OCI-LY7 (cell line): Measurements from ENCODE around the gene MIB1. TPM values are rescaled to one million over a fixed set of nuclear protein-coding genes. Genes with fewer than 3 reads are reported as not detected.

Experiments used
- BruUV-seq: library from RNA; stranded (reverse); fragments of 400-500 nt; replicated peaks from 2 replicates; lab custom pipeline; 2021; lab: Mats Ljungman, UMichigan
- CTCF ChIA-PET: fragments of 300-600 bp; sonication (Branson Sonifier 250); formaldehyde crosslinking; loops from one replicate; lab custom pipeline; 2022; ENCODE audit warnings: antibody characterized with exemption; ENCODE audit not compliant: unreplicated experiment; lab: Charles Lee
- POLR2A ChIA-PET: fragments of 300-600 bp; sonication (Branson Sonifier 250); formaldehyde crosslinking; loops from one replicate; lab custom pipeline; 2022; ENCODE audit warnings: antibody characterized with exemption; lab: Charles Lee
- DNase-seq: peaks from one replicate; pipeline ENCODE4 v3.0.0-alpha.2; 2015; ENCODE audit warnings: low spot score
- H2AFZ ChIP-seq: fragments of 200-600 bp; sonication (generic), shearing (Covaris generic); 2 replicates; pipeline ENCODE4 v1.6.1; 2014; ENCODE audit warnings: mild to moderate bottlenecking, antibody characterized with exemption, low read length, moderate library complexity
- H3K27ac ChIP-seq: fragments of 200-600 bp; sonication (generic); 2 replicates; pipeline ENCODE4 v1.5.1; 2014; ENCODE audit warnings: mixed run types, low read depth, mild to moderate bottlenecking, moderate library complexity, low read length, inconsistent platforms; ENCODE audit not compliant: poor library complexity, severe bottlenecking
- H3K36me3 ChIP-seq: fragments of 200-600 bp; sonication (generic); 2 replicates; pipeline ENCODE4 v1.6.1; 2014; ENCODE audit warnings: mild to moderate bottlenecking, antibody characterized with exemption, low read length, moderate library complexity, mixed read lengths; ENCODE audit not compliant: insufficient read depth
- H3K4me1 ChIP-seq: fragments of 200-600 bp; sonication (generic); 2 replicates; pipeline ENCODE4 v1.5.1; 2014; ENCODE audit warnings: mild to moderate bottlenecking, low read length; ENCODE audit not compliant: insufficient read depth, poor library complexity, severe bottlenecking
- H3K4me2 ChIP-seq: fragments of 200-600 bp; sonication (generic); 2 replicates; pipeline ENCODE4 v1.6.1; 2014; ENCODE audit warnings: mild to moderate bottlenecking, low read length
- H3K4me3 ChIP-seq: fragments of 200-600 bp; sonication (generic); 2 replicates; pipeline ENCODE4 v1.5.1; 2014; ENCODE audit warnings: mild to moderate bottlenecking, low read depth, low read length; ENCODE audit not compliant: poor library complexity, severe bottlenecking
- H3K79me2 ChIP-seq: fragments of 200-600 bp; sonication (generic); 2 replicates; pipeline ENCODE4 v1.6.1; 2016; ENCODE audit warnings: low read depth, mild to moderate bottlenecking, low read length, moderate library complexity, mixed read lengths; ENCODE audit not compliant: insufficient read depth
- H3K9me2 ChIP-seq: fragments of 200-600 bp; sonication (generic); 2 replicates; pipeline ENCODE4 v1.6.1; 2016; ENCODE audit warnings: mild to moderate bottlenecking, low read length, mixed read lengths; ENCODE audit not compliant: insufficient read depth
- H3K9me3 ChIP-seq: fragments of 200-600 bp; sonication (generic); 2 replicates; pipeline ENCODE4 v1.6.1; 2014; ENCODE audit warnings: mild to moderate bottlenecking, mixed run types, low read length, mixed read lengths
- H4K20me1 ChIP-seq: fragments of 200-600 bp; sonication (generic); 2 replicates; pipeline ENCODE4 v1.6.1; 2014; ENCODE audit warnings: mild to moderate bottlenecking, antibody characterized with exemption, low read length, moderate library complexity, mixed read lengths; ENCODE audit not compliant: insufficient read depth
- CTCF ChIP-seq: fragments of 200-600 bp; sonication (generic); conservative IDR thresholded peaks from 2 replicates; pipeline ENCODE4 v1.5.1; 2014; ENCODE audit warnings: mild to moderate bottlenecking, antibody characterized with exemption, low read length, moderate library complexity, mixed read lengths
- EZH2phosphoT487 ChIP-seq: fragments of 200-600 bp; sonication (generic); IDR thresholded peaks from 2 replicates; pipeline ENCODE4 v1.6.1; 2018; ENCODE audit warnings: low read depth, borderline replicate concordance, mild to moderate bottlenecking, mixed run types, antibody characterized with exemption, low read length, moderate library complexity, mixed read lengths
- intact Hi-C: fragments of 100-400 bp; cut with micrococcal nuclease; formaldehyde crosslinking; loops from one replicate; pipeline ENCODE4 v1.10.0; 2022; ENCODE audit not compliant: unreplicated experiment
- total RNA-seq, 2 experiments: library from RNA; depleted of rRNA in 1 of 2; stranded (reverse); fragments of >200 nt in 1 of 2; shearing (Covaris generic) in 1 of 2; gene quantifications; 2 replicates each; pipeline ENCODE4 v1.2.3, GENCODE V29; 2014 to 2022

The MIB1 gene
- total RNA-seq, 2 experiments from 2014 or later = 40.5 to 81.6 TPM

- H2AFZ ChIP-seq = no peak overlapping the region
- H4K20me1 ChIP-seq = no peaks in the 10 kb centered on the region
- H3K4me1 ChIP-seq = no peaks in the 10 kb centered on the region
- H3K79me2 ChIP-seq = no peaks in the 10 kb centered on the region
- POLR2A ChIA-PET = interaction anchor here (0.6 to 2.1 kb wide), 6 partner anchors 8 to 37 kb away, joined by 3 to 8 read pairs (median 3); no protein-coding TSS in a partner anchor
- no peak for DNase-seq
- H3K4me3 ChIP-seq = no peak overlapping the region
- peaks cover 1% of the 10 kb centered on the region for H3K9me3 ChIP-seq
- TF ChIP-seq CTCF (no peak), EZH2phosphoT487 (no peak)
- no TSS peak for BruUV-seq
- no peak overlapping the region for H3K4me2 ChIP-seq
- no peak overlapping the region for H3K27ac ChIP-seq
- intact Hi-C loops = no loop called here
- CTCF ChIA-PET = no interaction called here
- no peaks in the 10 kb centered on the region for H3K9me2 ChIP-seq
- peaks cover 68% of the 10 kb centered on the region for H3K36me3 ChIP-seq
Observed at GRCh38 chr18:21815101-21815500, 74.5 kb downstream of the MIB1 start.

GRCh38 chr18:21820033-21820810, 79.6 kb downstream of the MIB1 start:
- H4K20me1 ChIP-seq = no peaks in the 10 kb centered on the region
- intact Hi-C loops = loop anchor here (5.0 kb wide), 1 partner anchor 137 kb away; no protein-coding TSS in a partner anchor
- BruUV-seq = no TSS peak
- TF ChIP-seq EZH2phosphoT487 (no peak), CTCF (peak; percentile 86)
- H3K4me3 ChIP-seq = no peak overlapping the region
- no peaks in the 10 kb centered on the region for H3K79me2 ChIP-seq
- ChIA-PET CTCF (no interaction called here), POLR2A (interaction anchor here (1.0 to 1.8 kb wide), 4 partner anchors 11 to 80 kb away, joined by 3 to 7 read pairs (median 4); partner anchors contain the start of gene MIB1)
- H3K27ac ChIP-seq = no peak overlapping the region
- no peak overlapping the region for H3K4me2 ChIP-seq
- no peak overlapping the region for H2AFZ ChIP-seq
- no peaks in the 10 kb centered on the region for H3K9me2 ChIP-seq
- no peaks in the 10 kb centered on the region for H3K4me1 ChIP-seq
- H3K9me3 ChIP-seq = no peaks in the 10 kb centered on the region
- H3K36me3 ChIP-seq = peaks cover 70% of the 10 kb centered on the region
- peak; percentile 19 for DNase-seq

- no TSS peak for BruUV-seq
- H3K79me2 ChIP-seq = no peaks in the 10 kb centered on the region
- ChIA-PET POLR2A (interaction anchor here (1.4 to 1.8 kb wide), 3 partner anchors 11 to 80 kb away, joined by 3 to 7 read pairs (median 4); partner anchors contain the start of gene MIB1), CTCF (no interaction called here)
- H3K4me2 ChIP-seq = no peak overlapping the region
- H3K4me3 ChIP-seq = no peak overlapping the region
- H3K27ac ChIP-seq = no peak overlapping the region
- no peaks in the 10 kb centered on the region for H3K9me3 ChIP-seq
- H3K4me1 ChIP-seq = peaks cover under 1% of the 10 kb centered on the region
- intact Hi-C loops = loop anchor here (5.0 kb wide), 1 partner anchor 137 kb away; no protein-coding TSS in a partner anchor
- H4K20me1 ChIP-seq = no peaks in the 10 kb centered on the region
- peaks cover 70% of the 10 kb centered on the region for H3K36me3 ChIP-seq
- H2AFZ ChIP-seq = no peak overlapping the region
- H3K9me2 ChIP-seq = no peaks in the 10 kb centered on the region
- DNase-seq = no peak
- TF ChIP-seq EZH2phosphoT487 (no peak), CTCF (no peak)
Observed at GRCh38 chr18:21820811-21821143, 80.2 kb downstream of the MIB1 start.
